B cell (primary cell): ENCODE data around the gene FCRL3. TPM values are rescaled to one million over a fixed set of nuclear protein-coding genes. Genes with fewer than 3 reads are reported as not detected.

ENCODE experiments used
- ATAC-seq: fragments of 200-7000 bp; cut with Tn5 transposase; one replicate; pipeline ENCODE4 v1.10.0; 2021; ENCODE audit warnings: low read depth, mild to moderate bottlenecking, moderate number of reproducible peaks, moderate library complexity
- CTCF ChIA-PET: fragments of 350-600 bp; sonication (Branson Sonifier 250); formaldehyde crosslinking; loops from one replicate; lab custom pipeline; 2021; ENCODE audit warnings: antibody characterized with exemption, inconsistent platforms; lab: Charles Lee
- POLR2A ChIA-PET: fragments of 350-600 bp; sonication (Branson Sonifier 250); formaldehyde crosslinking; loops from one replicate; lab custom pipeline; 2021; ENCODE audit warnings: antibody characterized with exemption; lab: Charles Lee
- DNase-seq: peaks from one replicate; pipeline ENCODE4 v3.0.0; 2013
- H2AFZ ChIP-seq: 2 replicates; pipeline ENCODE4 v1.6.1; 2012; ENCODE audit warnings: mild to moderate bottlenecking, low read depth, low read length; ENCODE audit not compliant: insufficient read depth, poor library complexity, severe bottlenecking
- H3K27ac ChIP-seq, 2 donors: 1 replicate in 1 of 2; 2 replicates in 1 of 2; pipeline ENCODE4 v1.5.1; 2012 to 2013; ENCODE audit warnings: low read length in 2 of 2, mild to moderate bottlenecking in 2 of 2, moderate library complexity in 1 of 2
- H3K27me3 ChIP-seq, 4 experiments: fragments of 200-600 bp in 1 of 4; sonication (generic) in 1 of 4; replicated peaks in 1 of 4; 1 replicate in 2 of 4; 2 replicates in 2 of 4; pipeline versions ENCODE4 v1.6.1 to v1.7.0; 2013 to 2016; ENCODE audit warnings: low read length in 3 of 4, mild to moderate bottlenecking in 2 of 4, mixed read lengths in 1 of 4, moderate library complexity in 1 of 4; ENCODE audit not compliant: insufficient read depth in 4 of 4, control insufficient read depth in 3 of 4; ENCODE audit errors: control extremely low read depth in 1 of 4
- H3K36me3 ChIP-seq, 2 experiments: replicated peaks in 1 of 2; 1 replicate in 1 of 2; 2 replicates in 1 of 2; pipeline versions ENCODE4 v1.6.1 to v1.7.1; 2013; ENCODE audit warnings: low read length in 1 of 2; ENCODE audit not compliant: insufficient read depth in 2 of 2, control insufficient read depth in 1 of 2; ENCODE audit errors: control extremely low read depth in 1 of 2, extremely low read depth in 1 of 2
- H3K4me1 ChIP-seq, 2 donors: fragments of 200-600 bp in 1 of 2; sonication (generic) in 1 of 2; 1 replicate in 1 of 2; 2 replicates in 1 of 2; pipeline versions ENCODE4 v1.5.1 to v1.6.1; 2013 to 2017; ENCODE audit warnings: low read length in 2 of 2; ENCODE audit not compliant: control insufficient read depth in 2 of 2, insufficient read depth in 2 of 2
- H3K4me2 ChIP-seq: replicated peaks from 2 replicates; pipeline ENCODE3; 2012; ENCODE audit warnings: mild to moderate bottlenecking, low read depth, low read length; ENCODE audit not compliant: poor library complexity, severe bottlenecking
- H3K4me3 ChIP-seq, 5 experiments: fragments of 200-600 bp in 1 of 5; sonication (generic) in 1 of 5; 1 replicate in 3 of 5; 2 replicates in 2 of 5; pipeline versions ENCODE4 v1.5.1 to v1.7.0; 2011 to 2016; ENCODE audit warnings: low read length in 4 of 5, mild to moderate bottlenecking in 4 of 5, low read depth in 2 of 5, control low read depth in 1 of 5, moderate library complexity in 1 of 5; ENCODE audit not compliant: insufficient read depth in 1 of 5; ENCODE audit errors: control extremely low read depth in 1 of 5, extremely low read depth in 1 of 5
- H3K79me2 ChIP-seq: fragments of 200-600 bp; sonication (generic); one replicate; pipeline ENCODE4 v1.6.0; 2016; ENCODE audit warnings: low read length; ENCODE audit not compliant: control insufficient read depth, insufficient read depth
- H3K9ac ChIP-seq: fragments of 200-600 bp; sonication (generic); 2 replicates; pipeline ENCODE4 v1.6.1; 2017; ENCODE audit warnings: mild to moderate bottlenecking, low read length, moderate library complexity
- H3K9me3 ChIP-seq, 3 donors: one replicate each; pipeline versions ENCODE4 v1.6.1 to v1.7.1; 2013; ENCODE audit warnings: low read length in 2 of 3; ENCODE audit not compliant: control insufficient read depth in 2 of 3, insufficient read depth in 1 of 3; ENCODE audit errors: control extremely low read depth in 1 of 3
- H4K20me1 ChIP-seq: 2 replicates; pipeline ENCODE4 v1.6.0; 2012; ENCODE audit warnings: mild to moderate bottlenecking, low read length; ENCODE audit not compliant: insufficient read depth, control insufficient read depth, poor library complexity, severe bottlenecking
- H3K27ac Mint-ChIP-seq: one replicate; pipeline ENCODE4 v1.8.0; 2021; ENCODE audit warnings: mixed read lengths
- H3K27me3 Mint-ChIP-seq: one replicate; pipeline ENCODE4 v1.8.0; 2021; ENCODE audit warnings: mixed read lengths
- H3K4me1 Mint-ChIP-seq: one replicate; pipeline ENCODE4 v1.8.0; 2021; ENCODE audit warnings: mixed read lengths
- H3K4me3 Mint-ChIP-seq: one replicate; pipeline ENCODE4 v1.8.0; 2021; ENCODE audit warnings: mixed read lengths
- H3K9me3 Mint-ChIP-seq: one replicate; pipeline ENCODE4 v1.8.0; 2022; ENCODE audit warnings: mixed read lengths; ENCODE audit not compliant: insufficient read depth
- EZH2 ChIP-seq: IDR thresholded peaks from 2 replicates; pipeline ENCODE4 v1.6.1; 2012; ENCODE audit warnings: borderline replicate concordance, low read depth, mild to moderate bottlenecking, moderate library complexity, low read length; ENCODE audit not compliant: insufficient read depth, poor library complexity, severe bottlenecking
- WGBS: methylation state at CpG from one replicate; pipeline ENCODE4 v1.1.5; 2013; ENCODE audit warnings: missing lambda C conversion rate; ENCODE audit not compliant: insufficient coverage; 5-methylcytosine and 5-hydroxymethylcytosine counted together
- intact Hi-C: fragments of 100-400 bp; cut with micrococcal nuclease; formaldehyde crosslinking; loops from one replicate; pipeline ENCODE4 v1.10.0; 2022
- polyA minus RNA-seq: library from RNA; depleted of rRNA, polyadenylated mRNA; stranded (reverse); fragments of >200 nt; gene quantifications from 2 replicates; pipeline ENCODE4 v1.2.3, GENCODE V29; 2012
- polyA plus RNA-seq: library from polyadenylated mRNA; depleted of rRNA; stranded (reverse); fragments of >200 nt; gene quantifications from 2 replicates; pipeline ENCODE4 v1.2.3, GENCODE V29; 2012
- total RNA-seq, 2 donors: library from RNA; stranded (reverse); fragments of 120-200 nt in 1 of 2; gene quantifications; 1 replicate in 1 of 2; 2 replicates in 1 of 2; pipeline versions ENCODE4 v1.2.3 to v1.2.4, GENCODE V29; 2013 to 2022
- TF ChIP-seq, protein P1 (sequence below): fragments of 200-600 bp; IDR thresholded peaks from one replicate; pipeline ENCODE4 v1.8.0; 2022; ENCODE audit warnings: antibody characterized with exemption, mild to moderate bottlenecking

FCRL3 gene, protein sequence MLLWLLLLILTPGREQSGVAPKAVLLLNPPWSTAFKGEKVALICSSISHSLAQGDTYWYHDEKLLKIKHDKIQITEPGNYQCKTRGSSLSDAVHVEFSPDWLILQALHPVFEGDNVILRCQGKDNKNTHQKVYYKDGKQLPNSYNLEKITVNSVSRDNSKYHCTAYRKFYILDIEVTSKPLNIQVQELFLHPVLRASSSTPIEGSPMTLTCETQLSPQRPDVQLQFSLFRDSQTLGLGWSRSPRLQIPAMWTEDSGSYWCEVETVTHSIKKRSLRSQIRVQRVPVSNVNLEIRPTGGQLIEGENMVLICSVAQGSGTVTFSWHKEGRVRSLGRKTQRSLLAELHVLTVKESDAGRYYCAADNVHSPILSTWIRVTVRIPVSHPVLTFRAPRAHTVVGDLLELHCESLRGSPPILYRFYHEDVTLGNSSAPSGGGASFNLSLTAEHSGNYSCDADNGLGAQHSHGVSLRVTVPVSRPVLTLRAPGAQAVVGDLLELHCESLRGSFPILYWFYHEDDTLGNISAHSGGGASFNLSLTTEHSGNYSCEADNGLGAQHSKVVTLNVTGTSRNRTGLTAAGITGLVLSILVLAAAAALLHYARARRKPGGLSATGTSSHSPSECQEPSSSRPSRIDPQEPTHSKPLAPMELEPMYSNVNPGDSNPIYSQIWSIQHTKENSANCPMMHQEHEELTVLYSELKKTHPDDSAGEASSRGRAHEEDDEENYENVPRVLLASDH
- 108 and 115 TPM in 2 replicates for total RNA-seq
- total RNA-seq (2013) = 220 TPM
- 220 and 248 TPM in 2 replicates for polyA plus RNA-seq
- polyA minus RNA-seq = 111 and 169 TPM in 2 replicates

DNA sequence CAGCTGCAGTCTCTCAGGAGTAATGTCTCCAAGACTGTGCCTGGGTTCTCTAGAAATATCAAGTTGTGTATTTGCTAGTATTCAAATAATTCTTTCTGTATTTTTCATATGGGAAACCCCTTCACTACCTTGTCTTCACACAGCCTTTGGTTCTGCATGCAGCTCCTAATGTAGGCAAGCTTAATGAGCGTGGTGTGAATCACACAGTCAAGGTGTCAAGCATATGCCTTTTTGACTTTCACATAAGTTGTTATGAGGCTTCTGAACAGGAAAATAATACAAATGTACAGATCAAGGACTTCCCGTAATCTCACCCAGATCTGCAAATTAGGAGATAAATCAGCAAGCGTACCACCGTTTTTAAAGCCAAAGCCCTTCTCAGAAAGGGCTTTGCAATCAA, at the start of gene FCRL3:
Gene FCRL3 (minus strand): TSS at position 38 of the 400 bp plus-strand sequence. CDS start 280 bp downstream, outside the sequence.
- Mint-ChIP-seq H3K4me3 (peak within 1 kb of the TSS; percentile 90), H3K27me3 (no peaks in the 10 kb centered on the region), H3K27ac (peak within 1 kb of the TSS; percentile 86), H3K4me1 (peaks cover 94% of the 10 kb centered on the region), H3K9me3 (no peaks in the 10 kb centered on the region)
- ATAC-seq (peak; percentile 46), DNase-seq (peak; percentile 49)
- H3K9me3 ChIP-seq = no peaks in the 10 kb centered on the region
- H4K20me1 ChIP-seq = no peaks in the 10 kb centered on the region
- POLR2A ChIA-PET = interaction anchor here (1.3 to 2.2 kb wide), 2 partner anchors 26 to 106 kb away, joined by 4 to 9 read pairs; no protein-coding TSS in a partner anchor
- WGBS = 0% methylated on average over 3 of the region's 4 CpGs
- peak within 1 kb of the TSS; percentile 73 for H3K9ac ChIP-seq
- H3K4me1 ChIP-seq = peaks cover 87 to 94% of the 10 kb centered on the region in 2 donors
- H3K4me2 ChIP-seq = peak within 1 kb of the TSS; percentile 73
- H3K36me3 ChIP-seq = peaks cover 0 to 4% of the 10 kb centered on the region in 2 experiments
- H3K79me2 ChIP-seq = peaks cover 54% of the 10 kb centered on the region
- TF ChIP-seq, protein P1, sequence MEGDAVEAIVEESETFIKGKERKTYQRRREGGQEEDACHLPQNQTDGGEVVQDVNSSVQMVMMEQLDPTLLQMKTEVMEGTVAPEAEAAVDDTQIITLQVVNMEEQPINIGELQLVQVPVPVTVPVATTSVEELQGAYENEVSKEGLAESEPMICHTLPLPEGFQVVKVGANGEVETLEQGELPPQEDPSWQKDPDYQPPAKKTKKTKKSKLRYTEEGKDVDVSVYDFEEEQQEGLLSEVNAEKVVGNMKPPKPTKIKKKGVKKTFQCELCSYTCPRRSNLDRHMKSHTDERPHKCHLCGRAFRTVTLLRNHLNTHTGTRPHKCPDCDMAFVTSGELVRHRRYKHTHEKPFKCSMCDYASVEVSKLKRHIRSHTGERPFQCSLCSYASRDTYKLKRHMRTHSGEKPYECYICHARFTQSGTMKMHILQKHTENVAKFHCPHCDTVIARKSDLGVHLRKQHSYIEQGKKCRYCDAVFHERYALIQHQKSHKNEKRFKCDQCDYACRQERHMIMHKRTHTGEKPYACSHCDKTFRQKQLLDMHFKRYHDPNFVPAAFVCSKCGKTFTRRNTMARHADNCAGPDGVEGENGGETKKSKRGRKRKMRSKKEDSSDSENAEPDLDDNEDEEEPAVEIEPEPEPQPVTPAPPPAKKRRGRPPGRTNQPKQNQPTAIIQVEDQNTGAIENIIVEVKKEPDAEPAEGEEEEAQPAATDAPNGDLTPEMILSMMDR = no peak
- TF ChIP-seq EZH2 = no peak
- H2AFZ ChIP-seq = peak within 1 kb of the TSS; percentile 23
- H3K27me3 ChIP-seq = no peaks in the 10 kb centered on the region
- peak within 1 kb of the TSS; percentile 75 to 86 for H3K27ac ChIP-seq
- peak within 1 kb of the TSS; percentile 13 to 73 (median 62) for H3K4me3 ChIP-seq
- CTCF ChIA-PET = interaction anchor here (0.6 to 2.6 kb wide), 12 partner anchors 10 to 248 kb away, joined by 3 to 31 read pairs (median 4); partner anchors contain the start of gene FCRL2
- intact Hi-C loops = no loop called here
